PFSK-1 (cell line): ENCODE measurements around the gene C10orf71.

Experiments
- FOXP2 ChIP-seq: optimal IDR thresholded peaks from 2 replicates; pipeline ENCODE3; 2011; ENCODE audit warnings: borderline replicate concordance, control low read depth, inconsistent platforms; ENCODE audit not compliant: insufficient read depth; ENCODE audit errors: extremely low read length, extremely low read depth
- POLR2AphosphoS5 ChIP-seq: IDR thresholded peaks from 2 replicates; pipeline ENCODE4 v1.6.1; 2012; ENCODE audit warnings: low read depth, mild to moderate bottlenecking, control low read depth, low read length, moderate library complexity
- SIN3A ChIP-seq: IDR thresholded peaks from 2 replicates; pipeline ENCODE4 v1.6.1; 2012; ENCODE audit warnings: mild to moderate bottlenecking, low read length, moderate library complexity, borderline replicate concordance; ENCODE audit not compliant: insufficient read depth
- TAF1 ChIP-seq: IDR thresholded peaks from 2 replicates; pipeline ENCODE4 v1.6.1; 2012; ENCODE audit warnings: low read length, control low read depth, borderline replicate concordance; ENCODE audit not compliant: insufficient read depth
- TF ChIP-seq, protein P1 (sequence below), 2 experiments: IDR thresholded peaks; 2 replicates each; pipeline versions ENCODE4 v1.6.1 to v1.8.0; 2011 to 2012; ENCODE audit warnings: low read depth in 2 of 2, low read length in 2 of 2, control low read depth in 1 of 2, inconsistent platforms in 1 of 2, mild to moderate bottlenecking in 1 of 2, moderate library complexity in 1 of 2; ENCODE audit not compliant: insufficient read depth in 1 of 2

C10orf71 gene

DNA sequence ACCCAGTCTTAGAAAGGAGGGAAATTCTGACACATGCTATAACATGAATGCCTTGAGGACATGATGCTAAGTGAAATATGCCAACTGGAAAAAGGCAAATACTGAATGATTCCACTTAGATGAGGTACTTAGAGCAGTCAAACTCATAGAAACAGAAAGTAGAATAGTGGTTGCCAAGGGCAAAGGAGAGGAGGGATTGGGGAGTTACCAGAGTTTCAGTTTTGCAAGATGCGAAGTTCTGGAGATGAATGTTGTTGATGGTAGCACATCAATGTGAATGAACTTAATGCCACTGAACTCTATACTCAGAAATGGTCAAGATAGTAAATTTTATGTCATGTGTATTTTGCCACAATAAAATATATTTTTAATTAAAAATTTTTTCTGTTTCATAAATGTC lies 58.0 kb downstream of the C10orf71 start:
- TF ChIP-seq, protein P1, sequence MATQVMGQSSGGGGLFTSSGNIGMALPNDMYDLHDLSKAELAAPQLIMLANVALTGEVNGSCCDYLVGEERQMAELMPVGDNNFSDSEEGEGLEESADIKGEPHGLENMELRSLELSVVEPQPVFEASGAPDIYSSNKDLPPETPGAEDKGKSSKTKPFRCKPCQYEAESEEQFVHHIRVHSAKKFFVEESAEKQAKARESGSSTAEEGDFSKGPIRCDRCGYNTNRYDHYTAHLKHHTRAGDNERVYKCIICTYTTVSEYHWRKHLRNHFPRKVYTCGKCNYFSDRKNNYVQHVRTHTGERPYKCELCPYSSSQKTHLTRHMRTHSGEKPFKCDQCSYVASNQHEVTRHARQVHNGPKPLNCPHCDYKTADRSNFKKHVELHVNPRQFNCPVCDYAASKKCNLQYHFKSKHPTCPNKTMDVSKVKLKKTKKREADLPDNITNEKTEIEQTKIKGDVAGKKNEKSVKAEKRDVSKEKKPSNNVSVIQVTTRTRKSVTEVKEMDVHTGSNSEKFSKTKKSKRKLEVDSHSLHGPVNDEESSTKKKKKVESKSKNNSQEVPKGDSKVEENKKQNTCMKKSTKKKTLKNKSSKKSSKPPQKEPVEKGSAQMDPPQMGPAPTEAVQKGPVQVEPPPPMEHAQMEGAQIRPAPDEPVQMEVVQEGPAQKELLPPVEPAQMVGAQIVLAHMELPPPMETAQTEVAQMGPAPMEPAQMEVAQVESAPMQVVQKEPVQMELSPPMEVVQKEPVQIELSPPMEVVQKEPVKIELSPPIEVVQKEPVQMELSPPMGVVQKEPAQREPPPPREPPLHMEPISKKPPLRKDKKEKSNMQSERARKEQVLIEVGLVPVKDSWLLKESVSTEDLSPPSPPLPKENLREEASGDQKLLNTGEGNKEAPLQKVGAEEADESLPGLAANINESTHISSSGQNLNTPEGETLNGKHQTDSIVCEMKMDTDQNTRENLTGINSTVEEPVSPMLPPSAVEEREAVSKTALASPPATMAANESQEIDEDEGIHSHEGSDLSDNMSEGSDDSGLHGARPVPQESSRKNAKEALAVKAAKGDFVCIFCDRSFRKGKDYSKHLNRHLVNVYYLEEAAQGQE (IDR thresholded peaks at IDR 0.05; ENCODE audit: insufficient read depth in 1 of 2, low read depth in 2 of 2, low read length in 2 of 2): no peak
- TF ChIP-seq FOXP2: no peak
- TF ChIP-seq SIN3A: no peak
- no peak for TF ChIP-seq TAF1
- TF ChIP-seq POLR2AphosphoS5: no peak

DNA sequence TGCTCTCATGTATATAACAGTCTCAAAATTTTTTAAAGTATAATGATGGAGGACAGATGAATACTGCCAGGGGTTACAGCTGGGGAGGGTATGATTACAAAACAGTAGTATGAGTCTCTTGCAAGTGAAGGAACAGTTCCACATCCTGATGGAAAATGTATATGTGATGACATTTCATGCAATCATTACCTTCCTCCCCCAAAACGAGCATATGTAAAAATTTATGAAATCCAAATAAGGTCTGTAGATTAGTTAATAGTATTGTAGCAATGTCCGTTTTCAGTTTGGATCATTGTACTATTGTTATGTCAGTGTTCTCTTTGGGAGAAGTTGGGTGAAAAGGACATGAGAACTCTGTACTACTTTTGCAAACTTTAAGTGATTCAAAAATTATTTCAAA lies 58.9 kb downstream of the C10orf71 start:
- TF ChIP-seq SIN3A (no peak), FOXP2 (no peak), POLR2AphosphoS5 (no peak), TAF1 (no peak)
- TF ChIP-seq, protein P1 (IDR thresholded peaks at IDR 0.05; ENCODE audit: insufficient read depth in 1 of 2, low read depth in 2 of 2, low read length in 2 of 2): no peak

DNA sequence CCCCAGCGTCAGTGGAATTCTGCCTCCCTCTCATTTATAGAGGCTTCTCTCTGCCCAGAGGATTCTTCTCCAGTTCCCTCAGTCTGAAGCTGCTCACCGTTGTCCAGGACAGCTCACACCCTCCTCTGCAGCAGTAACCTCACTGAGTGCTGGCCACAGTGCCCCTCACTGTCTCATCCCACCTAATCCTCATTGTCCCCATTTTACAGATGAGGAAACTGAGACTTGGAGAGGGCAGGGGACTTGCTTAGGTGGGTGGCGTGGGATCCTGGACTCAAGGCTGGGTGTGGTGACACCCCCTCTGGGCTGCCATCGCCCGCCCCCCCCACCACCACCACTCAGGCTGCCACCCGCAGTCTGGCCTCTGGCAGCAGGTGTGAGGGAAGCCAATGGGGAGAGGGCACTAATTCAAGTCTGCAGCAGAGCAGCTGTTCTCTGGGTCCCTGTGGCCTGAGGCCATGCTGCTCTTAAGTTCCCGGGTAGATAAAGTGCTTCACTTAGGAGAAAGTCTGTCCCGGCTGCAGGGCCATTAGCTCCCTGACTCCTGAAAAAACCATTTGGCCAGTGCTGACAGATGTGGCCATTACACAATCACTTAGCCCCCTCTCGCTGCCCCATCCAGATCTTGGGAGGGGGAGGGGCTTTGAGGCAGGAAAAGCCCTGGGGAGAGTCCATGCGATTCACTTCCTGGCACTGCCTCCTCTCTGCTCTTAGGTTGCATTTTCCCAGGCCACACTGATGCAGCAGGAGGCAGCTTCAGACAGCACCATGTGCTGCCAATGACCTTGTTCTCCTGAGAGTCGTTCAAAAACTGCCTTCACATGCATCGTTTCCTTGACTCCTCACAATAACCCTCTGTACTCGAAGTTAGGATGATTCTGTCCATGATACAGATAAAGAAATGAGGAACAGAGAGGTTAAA lies 60.6 kb downstream of the C10orf71 start:
- TF ChIP-seq FOXP2 (no peak), SIN3A (no peak), POLR2AphosphoS5 (no peak), TAF1 (no peak)
- TF ChIP-seq, protein P1 (IDR thresholded peaks at IDR 0.05; ENCODE audit: insufficient read depth in 1 of 2, low read depth in 2 of 2, low read length in 2 of 2): no peak

DNA sequence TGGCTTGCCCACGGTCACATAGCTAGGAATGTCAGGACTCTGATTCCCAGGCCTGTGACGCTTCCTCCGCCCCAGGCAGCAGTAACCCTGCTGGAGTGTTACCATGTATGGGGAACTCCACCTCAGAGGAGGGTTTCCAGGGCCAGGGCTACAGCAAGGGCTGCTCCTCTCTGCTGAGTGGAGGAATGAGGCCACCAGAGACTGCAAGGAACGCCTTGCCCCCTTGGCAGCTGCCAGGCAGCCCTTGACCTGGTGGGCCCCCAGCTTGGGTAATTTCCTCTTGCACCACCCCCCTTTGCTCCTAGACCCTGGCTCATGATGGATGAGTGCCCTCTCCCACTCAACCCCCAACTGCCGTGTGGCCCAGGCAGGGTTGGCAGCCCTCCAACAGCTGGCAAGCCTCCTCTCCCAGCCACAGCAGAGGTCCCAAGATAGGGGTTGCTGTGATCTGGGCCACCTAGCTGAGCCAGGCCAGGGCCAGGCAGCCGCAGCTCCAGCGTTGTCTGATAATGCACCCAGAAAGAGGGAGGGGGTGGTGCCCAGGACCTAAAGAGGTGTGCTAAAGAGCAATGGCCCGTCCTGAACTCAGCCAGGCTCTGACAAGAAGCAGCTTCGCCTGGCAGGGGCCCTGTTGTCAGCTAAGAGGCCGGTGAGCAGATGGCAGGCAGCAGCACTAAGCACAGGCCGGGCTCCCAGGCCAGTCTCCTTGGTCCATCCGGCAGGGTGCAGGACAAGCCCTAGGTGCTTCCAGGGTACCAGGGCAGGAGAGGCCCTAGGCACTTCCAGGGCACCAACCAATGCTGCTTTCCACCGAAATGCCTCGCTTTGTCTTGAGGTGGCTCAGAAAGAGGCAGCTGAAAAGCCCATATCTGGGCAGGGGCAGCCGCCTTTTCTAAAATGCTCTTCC lies 61.6 kb downstream of the C10orf71 start:
- TF ChIP-seq FOXP2 (no peak), TAF1 (no peak), SIN3A (no peak), POLR2AphosphoS5 (no peak)
- TF ChIP-seq, protein P1 (IDR thresholded peaks at IDR 0.05; ENCODE audit: insufficient read depth in 1 of 2, low read depth in 2 of 2, low read length in 2 of 2): no peak
